K562 (cell line): ENCODE results near the gene SNX14. TPM values are rescaled to one million over a fixed set of nuclear protein-coding genes. Genes with fewer than 3 reads are reported as not detected.

ENCODE experiments used
- GTF2E2 ChIP-seq: fragments of 200-800 bp; sonication (Bioruptor generic); IDR thresholded peaks from 2 replicates; pipeline ENCODE4 v1.6.1; 2016; ENCODE audit warnings: missing genetic modification characterization, missing compliant biosample characterization
- ILF3 ChIP-seq: fragments of 450-650 bp; IDR thresholded peaks from 2 replicates; pipeline ENCODE4 v1.6.1; 2018; ENCODE audit warnings: antibody characterized with exemption, mild to moderate bottlenecking, moderate library complexity, borderline replicate concordance
- PURB ChIP-seq: sonication (generic); formaldehyde crosslinking; IDR thresholded peaks from 2 replicates; pipeline ENCODE4 v1.9.0; 2021; ENCODE audit warnings: low read depth, mild to moderate bottlenecking, missing genetic modification reagents
- polyA plus RNA-seq, 8 experiments: library from polyadenylated mRNA; depleted of rRNA in 4 of 8; stranded (reverse) in 5 of 8; unstranded in 3 of 8; fragments of >200 nt; fragmentation: Nextera tagmentation in 2 of 8; fragmentation: Illumina TruSeq in 1 of 8; extraction: Ambion mirVana in 2 of 8; extraction: Trizol in 1 of 8; gene quantifications; 2 replicates each; pipeline versions ENCODE4 v1.2.1 to v1.2.3, GENCODE V29; 2011 to 2014; ENCODE audit warnings: inconsistent platforms in 1 of 8, missing spikeins in 1 of 8
- total RNA-seq, 7 experiments: library from RNA; depleted of rRNA in 6 of 7; stranded (reverse); fragments of >200 nt in 6 of 7; fragmentation: Illumina TruSeq in 2 of 7; extraction: Trizol in 2 of 7; gene quantifications; 2 replicates each; pipeline versions ENCODE4 v1.2.1 to v1.2.3, GENCODE V29; 2011 to 2021; ENCODE audit warnings: low replicate concordance in 1 of 7
- TF ChIP-seq, protein P1 (sequence below): fragments of 200-600 bp; sonication (generic); IDR thresholded peaks from one replicate; pipeline ENCODE4 v1.6.1; 2012; ENCODE audit warnings: mild to moderate bottlenecking, low read depth, low read length, inconsistent platforms
- TF ChIP-seq, protein P2 (sequence below), 2 experiments: IDR thresholded peaks; 2 replicates each; pipeline ENCODE4 v1.6.1; 2012; ENCODE audit warnings: improper control_type of control experiment in 2 of 2, low read depth in 2 of 2, low read length in 2 of 2, borderline replicate concordance in 1 of 2
- TF ChIP-seq, protein P3 (sequence below): sonication (generic); formaldehyde crosslinking; IDR thresholded peaks from 2 replicates; pipeline ENCODE4 v1.8.1; 2023; ENCODE audit warnings: missing genetic modification reagents, mild to moderate bottlenecking, borderline replicate concordance
- TF ChIP-seq, protein P4 (sequence below): fragments of 450-650 bp; formaldehyde crosslinking; IDR thresholded peaks from 2 replicates; pipeline ENCODE4 v1.4.0; 2020; ENCODE audit warnings: mild to moderate bottlenecking, moderate library complexity

SNX14 gene
- total and polyA plus RNA-seq, 9 of the 15 experiments (the other 6 are each of a cell fraction or from before 2014, with no cell fraction given): 46.5 to 140 (median 71.2) TPM

DNA sequence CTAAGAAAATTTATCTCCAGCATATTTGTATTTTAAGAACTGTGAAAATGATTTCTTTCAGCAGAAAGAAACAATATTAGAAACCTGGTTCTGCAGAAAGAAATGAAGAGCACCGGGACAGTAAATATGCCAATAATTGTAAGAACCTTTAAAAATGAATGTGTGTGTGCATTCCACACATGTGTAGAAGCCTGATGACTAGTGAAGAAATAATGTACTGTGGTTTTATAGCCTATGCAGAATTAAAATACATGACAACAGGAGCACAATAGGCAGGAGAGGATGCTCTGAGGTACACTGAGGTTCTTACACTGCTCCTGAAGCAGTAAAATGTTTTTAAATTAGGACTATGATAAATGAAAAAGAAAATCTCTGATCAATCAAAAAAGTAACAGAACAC is 48.9 kb downstream of the SNX14 start (continued):
- TF ChIP-seq, protein P1, sequence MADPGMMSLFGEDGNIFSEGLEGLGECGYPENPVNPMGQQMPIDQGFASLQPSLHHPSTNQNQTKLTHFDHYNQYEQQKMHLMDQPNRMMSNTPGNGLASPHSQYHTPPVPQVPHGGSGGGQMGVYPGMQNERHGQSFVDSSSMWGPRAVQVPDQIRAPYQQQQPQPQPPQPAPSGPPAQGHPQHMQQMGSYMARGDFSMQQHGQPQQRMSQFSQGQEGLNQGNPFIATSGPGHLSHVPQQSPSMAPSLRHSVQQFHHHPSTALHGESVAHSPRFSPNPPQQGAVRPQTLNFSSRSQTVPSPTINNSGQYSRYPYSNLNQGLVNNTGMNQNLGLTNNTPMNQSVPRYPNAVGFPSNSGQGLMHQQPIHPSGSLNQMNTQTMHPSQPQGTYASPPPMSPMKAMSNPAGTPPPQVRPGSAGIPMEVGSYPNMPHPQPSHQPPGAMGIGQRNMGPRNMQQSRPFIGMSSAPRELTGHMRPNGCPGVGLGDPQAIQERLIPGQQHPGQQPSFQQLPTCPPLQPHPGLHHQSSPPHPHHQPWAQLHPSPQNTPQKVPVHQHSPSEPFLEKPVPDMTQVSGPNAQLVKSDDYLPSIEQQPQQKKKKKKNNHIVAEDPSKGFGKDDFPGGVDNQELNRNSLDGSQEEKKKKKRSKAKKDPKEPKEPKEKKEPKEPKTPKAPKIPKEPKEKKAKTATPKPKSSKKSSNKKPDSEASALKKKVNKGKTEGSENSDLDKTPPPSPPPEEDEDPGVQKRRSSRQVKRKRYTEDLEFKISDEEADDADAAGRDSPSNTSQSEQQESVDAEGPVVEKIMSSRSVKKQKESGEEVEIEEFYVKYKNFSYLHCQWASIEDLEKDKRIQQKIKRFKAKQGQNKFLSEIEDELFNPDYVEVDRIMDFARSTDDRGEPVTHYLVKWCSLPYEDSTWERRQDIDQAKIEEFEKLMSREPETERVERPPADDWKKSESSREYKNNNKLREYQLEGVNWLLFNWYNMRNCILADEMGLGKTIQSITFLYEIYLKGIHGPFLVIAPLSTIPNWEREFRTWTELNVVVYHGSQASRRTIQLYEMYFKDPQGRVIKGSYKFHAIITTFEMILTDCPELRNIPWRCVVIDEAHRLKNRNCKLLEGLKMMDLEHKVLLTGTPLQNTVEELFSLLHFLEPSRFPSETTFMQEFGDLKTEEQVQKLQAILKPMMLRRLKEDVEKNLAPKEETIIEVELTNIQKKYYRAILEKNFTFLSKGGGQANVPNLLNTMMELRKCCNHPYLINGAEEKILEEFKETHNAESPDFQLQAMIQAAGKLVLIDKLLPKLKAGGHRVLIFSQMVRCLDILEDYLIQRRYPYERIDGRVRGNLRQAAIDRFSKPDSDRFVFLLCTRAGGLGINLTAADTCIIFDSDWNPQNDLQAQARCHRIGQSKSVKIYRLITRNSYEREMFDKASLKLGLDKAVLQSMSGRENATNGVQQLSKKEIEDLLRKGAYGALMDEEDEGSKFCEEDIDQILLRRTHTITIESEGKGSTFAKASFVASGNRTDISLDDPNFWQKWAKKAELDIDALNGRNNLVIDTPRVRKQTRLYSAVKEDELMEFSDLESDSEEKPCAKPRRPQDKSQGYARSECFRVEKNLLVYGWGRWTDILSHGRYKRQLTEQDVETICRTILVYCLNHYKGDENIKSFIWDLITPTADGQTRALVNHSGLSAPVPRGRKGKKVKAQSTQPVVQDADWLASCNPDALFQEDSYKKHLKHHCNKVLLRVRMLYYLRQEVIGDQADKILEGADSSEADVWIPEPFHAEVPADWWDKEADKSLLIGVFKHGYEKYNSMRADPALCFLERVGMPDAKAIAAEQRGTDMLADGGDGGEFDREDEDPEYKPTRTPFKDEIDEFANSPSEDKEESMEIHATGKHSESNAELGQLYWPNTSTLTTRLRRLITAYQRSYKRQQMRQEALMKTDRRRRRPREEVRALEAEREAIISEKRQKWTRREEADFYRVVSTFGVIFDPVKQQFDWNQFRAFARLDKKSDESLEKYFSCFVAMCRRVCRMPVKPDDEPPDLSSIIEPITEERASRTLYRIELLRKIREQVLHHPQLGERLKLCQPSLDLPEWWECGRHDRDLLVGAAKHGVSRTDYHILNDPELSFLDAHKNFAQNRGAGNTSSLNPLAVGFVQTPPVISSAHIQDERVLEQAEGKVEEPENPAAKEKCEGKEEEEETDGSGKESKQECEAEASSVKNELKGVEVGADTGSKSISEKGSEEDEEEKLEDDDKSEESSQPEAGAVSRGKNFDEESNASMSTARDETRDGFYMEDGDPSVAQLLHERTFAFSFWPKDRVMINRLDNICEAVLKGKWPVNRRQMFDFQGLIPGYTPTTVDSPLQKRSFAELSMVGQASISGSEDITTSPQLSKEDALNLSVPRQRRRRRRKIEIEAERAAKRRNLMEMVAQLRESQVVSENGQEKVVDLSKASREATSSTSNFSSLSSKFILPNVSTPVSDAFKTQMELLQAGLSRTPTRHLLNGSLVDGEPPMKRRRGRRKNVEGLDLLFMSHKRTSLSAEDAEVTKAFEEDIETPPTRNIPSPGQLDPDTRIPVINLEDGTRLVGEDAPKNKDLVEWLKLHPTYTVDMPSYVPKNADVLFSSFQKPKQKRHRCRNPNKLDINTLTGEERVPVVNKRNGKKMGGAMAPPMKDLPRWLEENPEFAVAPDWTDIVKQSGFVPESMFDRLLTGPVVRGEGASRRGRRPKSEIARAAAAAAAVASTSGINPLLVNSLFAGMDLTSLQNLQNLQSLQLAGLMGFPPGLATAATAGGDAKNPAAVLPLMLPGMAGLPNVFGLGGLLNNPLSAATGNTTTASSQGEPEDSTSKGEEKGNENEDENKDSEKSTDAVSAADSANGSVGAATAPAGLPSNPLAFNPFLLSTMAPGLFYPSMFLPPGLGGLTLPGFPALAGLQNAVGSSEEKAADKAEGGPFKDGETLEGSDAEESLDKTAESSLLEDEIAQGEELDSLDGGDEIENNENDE: no peak
- TF ChIP-seq, protein P2, sequence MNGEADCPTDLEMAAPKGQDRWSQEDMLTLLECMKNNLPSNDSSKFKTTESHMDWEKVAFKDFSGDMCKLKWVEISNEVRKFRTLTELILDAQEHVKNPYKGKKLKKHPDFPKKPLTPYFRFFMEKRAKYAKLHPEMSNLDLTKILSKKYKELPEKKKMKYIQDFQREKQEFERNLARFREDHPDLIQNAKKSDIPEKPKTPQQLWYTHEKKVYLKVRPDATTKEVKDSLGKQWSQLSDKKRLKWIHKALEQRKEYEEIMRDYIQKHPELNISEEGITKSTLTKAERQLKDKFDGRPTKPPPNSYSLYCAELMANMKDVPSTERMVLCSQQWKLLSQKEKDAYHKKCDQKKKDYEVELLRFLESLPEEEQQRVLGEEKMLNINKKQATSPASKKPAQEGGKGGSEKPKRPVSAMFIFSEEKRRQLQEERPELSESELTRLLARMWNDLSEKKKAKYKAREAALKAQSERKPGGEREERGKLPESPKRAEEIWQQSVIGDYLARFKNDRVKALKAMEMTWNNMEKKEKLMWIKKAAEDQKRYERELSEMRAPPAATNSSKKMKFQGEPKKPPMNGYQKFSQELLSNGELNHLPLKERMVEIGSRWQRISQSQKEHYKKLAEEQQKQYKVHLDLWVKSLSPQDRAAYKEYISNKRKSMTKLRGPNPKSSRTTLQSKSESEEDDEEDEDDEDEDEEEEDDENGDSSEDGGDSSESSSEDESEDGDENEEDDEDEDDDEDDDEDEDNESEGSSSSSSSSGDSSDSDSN (IDR thresholded peaks at IDR 0.05; ENCODE audit: borderline replicate concordance in 1 of 2, low read depth in 2 of 2, low read length in 2 of 2): no peak
- TF ChIP-seq PURB (CRISPR knock-in tag) (no peak), GTF2E2 (tag) (no peak), ILF3 (no peak)
- TF ChIP-seq, protein P3, sequence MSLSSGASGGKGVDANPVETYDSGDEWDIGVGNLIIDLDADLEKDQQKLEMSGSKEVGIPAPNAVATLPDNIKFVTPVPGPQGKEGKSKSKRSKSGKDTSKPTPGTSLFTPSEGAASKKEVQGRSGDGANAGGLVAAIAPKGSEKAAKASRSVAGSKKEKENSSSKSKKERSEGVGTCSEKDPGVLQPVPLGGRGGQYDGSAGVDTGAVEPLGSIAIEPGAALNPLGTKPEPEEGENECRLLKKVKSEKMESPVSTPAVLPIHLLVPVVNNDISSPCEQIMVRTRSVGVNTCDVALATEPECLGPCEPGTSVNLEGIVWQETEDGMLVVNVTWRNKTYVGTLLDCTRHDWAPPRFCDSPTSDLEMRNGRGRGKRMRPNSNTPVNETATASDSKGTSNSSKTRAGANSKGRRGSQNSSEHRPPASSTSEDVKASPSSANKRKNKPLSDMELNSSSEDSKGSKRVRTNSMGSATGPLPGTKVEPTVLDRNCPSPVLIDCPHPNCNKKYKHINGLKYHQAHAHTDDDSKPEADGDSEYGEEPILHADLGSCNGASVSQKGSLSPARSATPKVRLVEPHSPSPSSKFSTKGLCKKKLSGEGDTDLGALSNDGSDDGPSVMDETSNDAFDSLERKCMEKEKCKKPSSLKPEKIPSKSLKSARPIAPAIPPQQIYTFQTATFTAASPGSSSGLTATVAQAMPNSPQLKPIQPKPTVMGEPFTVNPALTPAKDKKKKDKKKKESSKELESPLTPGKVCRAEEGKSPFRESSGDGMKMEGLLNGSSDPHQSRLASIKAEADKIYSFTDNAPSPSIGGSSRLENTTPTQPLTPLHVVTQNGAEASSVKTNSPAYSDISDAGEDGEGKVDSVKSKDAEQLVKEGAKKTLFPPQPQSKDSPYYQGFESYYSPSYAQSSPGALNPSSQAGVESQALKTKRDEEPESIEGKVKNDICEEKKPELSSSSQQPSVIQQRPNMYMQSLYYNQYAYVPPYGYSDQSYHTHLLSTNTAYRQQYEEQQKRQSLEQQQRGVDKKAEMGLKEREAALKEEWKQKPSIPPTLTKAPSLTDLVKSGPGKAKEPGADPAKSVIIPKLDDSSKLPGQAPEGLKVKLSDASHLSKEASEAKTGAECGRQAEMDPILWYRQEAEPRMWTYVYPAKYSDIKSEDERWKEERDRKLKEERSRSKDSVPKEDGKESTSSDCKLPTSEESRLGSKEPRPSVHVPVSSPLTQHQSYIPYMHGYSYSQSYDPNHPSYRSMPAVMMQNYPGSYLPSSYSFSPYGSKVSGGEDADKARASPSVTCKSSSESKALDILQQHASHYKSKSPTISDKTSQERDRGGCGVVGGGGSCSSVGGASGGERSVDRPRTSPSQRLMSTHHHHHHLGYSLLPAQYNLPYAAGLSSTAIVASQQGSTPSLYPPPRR (CRISPR knock-in tag): no peak
- TF ChIP-seq, protein P4, sequence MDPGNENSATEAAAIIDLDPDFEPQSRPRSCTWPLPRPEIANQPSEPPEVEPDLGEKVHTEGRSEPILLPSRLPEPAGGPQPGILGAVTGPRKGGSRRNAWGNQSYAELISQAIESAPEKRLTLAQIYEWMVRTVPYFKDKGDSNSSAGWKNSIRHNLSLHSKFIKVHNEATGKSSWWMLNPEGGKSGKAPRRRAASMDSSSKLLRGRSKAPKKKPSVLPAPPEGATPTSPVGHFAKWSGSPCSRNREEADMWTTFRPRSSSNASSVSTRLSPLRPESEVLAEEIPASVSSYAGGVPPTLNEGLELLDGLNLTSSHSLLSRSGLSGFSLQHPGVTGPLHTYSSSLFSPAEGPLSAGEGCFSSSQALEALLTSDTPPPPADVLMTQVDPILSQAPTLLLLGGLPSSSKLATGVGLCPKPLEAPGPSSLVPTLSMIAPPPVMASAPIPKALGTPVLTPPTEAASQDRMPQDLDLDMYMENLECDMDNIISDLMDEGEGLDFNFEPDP (CRISPR knock-in tag): no peak
